HepG2 (cell line): Measurements from ENCODE around the gene CLRN2. TPM values are rescaled to one million over a fixed set of nuclear protein-coding genes. Genes with fewer than 3 reads are reported as not detected.

ENCODE experiments used
- ATAC-seq: fragments of 200-7000 bp; cut with Tn5 transposase; 3 replicates; pipeline ENCODE4 v1.9.1; 2020; ENCODE audit warnings: mild to moderate bottlenecking, moderate library complexity
- BruUV-seq: library from RNA; stranded (reverse); fragments of 400-500 nt; replicated peaks from 2 replicates; lab custom pipeline; 2021; lab: Mats Ljungman, UMichigan
- CTCF ChIA-PET: fragments of 300-600 bp; formaldehyde crosslinking; extraction: SDS; loops from one replicate; lab custom pipeline; 2021; ENCODE audit warnings: low total read pairs, inconsistent platforms, low intra/inter-chr PET ratio; lab: Yijun Ruan, JAX
- POLR2A ChIA-PET: fragments of 350-600 bp; sonication (Branson Sonifier 250); formaldehyde crosslinking; loops from one replicate; lab custom pipeline; 2020; ENCODE audit warnings: antibody characterized with exemption, inconsistent platforms; lab: Yijun Ruan, JAX
- DNase-seq: peaks from one replicate; pipeline ENCODE4 v3.0.0-alpha.2; 2015; ENCODE audit warnings: low spot score
- FAIRE-seq: peaks from 3 replicates; lab custom pipeline; 2011; peaks lifted over from hg19 to GRCh38; lab: Jason Lieb, UNC
- H2AFZ ChIP-seq: one replicate; pipeline ENCODE4 v1.6.1; 2011; ENCODE audit warnings: low read length, inconsistent platforms
- H3K27ac ChIP-seq: fragments of 300-600 bp; 3 replicates; pipeline ENCODE4 v1.8.0; 2011; ENCODE audit warnings: mixed run types, mild to moderate bottlenecking, mixed read lengths, low read length, inconsistent platforms; ENCODE audit not compliant: insufficient read depth; ENCODE audit errors: extremely low read length
- H3K27me3 ChIP-seq, 2 experiments: fragments of 200-600 bp in 1 of 2; 2 replicates in 1 of 2; 3 replicates in 1 of 2; pipeline versions ENCODE4 v1.6.0 to v1.8.0; 2011; ENCODE audit warnings: low read length in 2 of 2, mild to moderate bottlenecking in 2 of 2, moderate library complexity in 2 of 2, inconsistent platforms in 1 of 2; ENCODE audit not compliant: insufficient read depth in 2 of 2, control insufficient read depth in 1 of 2
- H3K36me3 ChIP-seq, 2 experiments: fragments of 200-600 bp in 1 of 2; replicated peaks in 1 of 2; 2 replicates in 1 of 2; 3 replicates in 1 of 2; pipeline versions ENCODE4 v1.5.1 to v1.8.0; 2011; ENCODE audit warnings: low read length in 2 of 2, inconsistent platforms in 1 of 2; ENCODE audit not compliant: insufficient read depth in 2 of 2, control insufficient read depth in 1 of 2
- H3K4me1 ChIP-seq: 2 replicates; pipeline ENCODE4 v1.5.1; 2012; ENCODE audit warnings: low read length, inconsistent platforms; ENCODE audit not compliant: insufficient read depth
- H3K4me2 ChIP-seq: 2 replicates; pipeline ENCODE4 v1.6.0; 2011; ENCODE audit warnings: low read depth, low read length, inconsistent platforms
- H3K4me3 ChIP-seq, 3 experiments: fragments of 200-600 bp in 1 of 3; sonication (generic), shearing (Covaris generic) in 1 of 3; replicated peaks in 1 of 3; 2 replicates each; pipeline ENCODE4 v1.5.1; 2011 to 2016; ENCODE audit warnings: low read length in 3 of 3, inconsistent platforms in 2 of 3, low read depth in 2 of 3, mild to moderate bottlenecking in 2 of 3, control low read depth in 1 of 3, mixed read lengths in 1 of 3; ENCODE audit not compliant: insufficient read depth in 1 of 3
- H3K79me2 ChIP-seq: one replicate; pipeline ENCODE4 v1.6.1; 2011; ENCODE audit warnings: low read length, inconsistent platforms; ENCODE audit not compliant: insufficient read depth
- H3K9ac ChIP-seq: 2 replicates; pipeline ENCODE4 v1.6.0; 2011; ENCODE audit warnings: mild to moderate bottlenecking, low read depth, low read length, inconsistent platforms; ENCODE audit not compliant: insufficient read depth
- H3K9me3 ChIP-seq: 2 replicates; pipeline ENCODE4 v1.5.1; 2012; ENCODE audit warnings: mild to moderate bottlenecking, low read length
- H4K20me1 ChIP-seq: 2 replicates; pipeline ENCODE4 v1.6.0; 2011; ENCODE audit warnings: inconsistent platforms, mild to moderate bottlenecking, low read length, moderate library complexity; ENCODE audit not compliant: insufficient read depth
- FOXK1 ChIP-seq: sonication (generic); formaldehyde crosslinking; IDR thresholded peaks from 2 replicates; pipeline ENCODE4 v1.4.0; 2020; ENCODE audit warnings: low read depth, missing genetic modification reagents, borderline replicate concordance
- MEIS1 ChIP-seq: sonication (generic); formaldehyde crosslinking; IDR thresholded peaks from 2 replicates; pipeline ENCODE4 v1.9.0; 2021; ENCODE audit warnings: mild to moderate bottlenecking, missing genetic modification reagents, moderate library complexity, borderline replicate concordance
- MXI1 ChIP-seq: IDR thresholded peaks from 3 replicates; pipeline ENCODE4 v1.6.1; 2012; ENCODE audit warnings: low read depth, low read length, inconsistent platforms, borderline replicate concordance
- NKX3-1 ChIP-seq: sonication (generic); formaldehyde crosslinking; IDR thresholded peaks from 2 replicates; pipeline ENCODE4 v1.5.0; 2020; ENCODE audit warnings: missing genetic modification reagents
- NR1H2 ChIP-seq: sonication (generic); formaldehyde crosslinking; IDR thresholded peaks from 2 replicates; pipeline ENCODE4 v1.8.1; 2022; ENCODE audit warnings: low read depth, missing genetic modification reagents, borderline replicate concordance
- NR3C1 ChIP-seq: sonication (generic); formaldehyde crosslinking; IDR thresholded peaks from 2 replicates; pipeline ENCODE4 v1.4.0; 2020; ENCODE audit warnings: missing genetic modification reagents
- PCBP1 ChIP-seq: fragments of 200-400 bp; formaldehyde crosslinking; IDR thresholded peaks from 2 replicates; pipeline ENCODE4 v1.6.1; 2017; ENCODE audit warnings: mild to moderate bottlenecking, low read depth, low read length, borderline replicate concordance
- SMAD3 ChIP-seq: sonication (generic); formaldehyde crosslinking; IDR thresholded peaks from 2 replicates; pipeline ENCODE4 v1.4.0; 2020; ENCODE audit warnings: missing genetic modification reagents
- SP1 ChIP-seq, 2 experiments: fragments of 450-650 bp in 1 of 2; sonication (generic) in 1 of 2; formaldehyde crosslinking in 1 of 2; IDR thresholded peaks; 2 replicates each; pipeline versions ENCODE4 v1.4.0 to v1.6.1; 2016 to 2020; ENCODE audit warnings: missing genetic modification reagents in 1 of 2
- TCF7 ChIP-seq: sonication (generic); IDR thresholded peaks from 2 replicates; pipeline ENCODE4 v1.6.1; 2016; ENCODE audit warnings: antibody characterized with exemption, low read depth
- ZNF274 ChIP-seq: sonication (generic); formaldehyde crosslinking; IDR thresholded peaks from 2 replicates; pipeline ENCODE4 v1.5.1; 2020; ENCODE audit warnings: mild to moderate bottlenecking, missing genetic modification reagents
- ZNF615 ChIP-seq: sonication (generic); formaldehyde crosslinking; IDR thresholded peaks from 2 replicates; pipeline ENCODE4 v1.5.0; 2020; ENCODE audit warnings: mild to moderate bottlenecking, missing genetic modification reagents, borderline replicate concordance
- ZNF839 ChIP-seq: sonication (generic); formaldehyde crosslinking; IDR thresholded peaks from 2 replicates; pipeline ENCODE4 v1.4.0; 2020; ENCODE audit warnings: missing genetic modification reagents, mild to moderate bottlenecking, borderline replicate concordance
- WGBS: methylation state at CpG from one replicate; pipeline ENCODE4 v1.1.6; 2017; ENCODE audit warnings: low lambda C conversion rate; 5-methylcytosine and 5-hydroxymethylcytosine counted together
- in situ Hi-C: cut with HindIII; loops from 2 replicates; pipeline ENCODE4 v1.10.0; 2017; ENCODE audit warnings: low pct_unique_long_range_greater_than_20kb; ENCODE audit not compliant: extremely low pct_ligation_motif_present
- intact Hi-C: fragments of 100-400 bp; cut with micrococcal nuclease; formaldehyde crosslinking; loops from one replicate; pipeline ENCODE4 v1.10.0; 2022; ENCODE audit not compliant: unreplicated experiment
- polyA plus RNA-seq, 8 experiments: library from polyadenylated mRNA; depleted of rRNA in 3 of 8; stranded (reverse) in 7 of 8; unstranded in 1 of 8; fragments of >200 nt; fragmentation: Illumina TruSeq in 4 of 8; extraction: Trizol in 4 of 8; gene quantifications; 2 replicates each; pipeline versions ENCODE4 v1.2.1 to v1.2.3, GENCODE V29; 2011 to 2016; ENCODE audit warnings: low read depth in 4 of 8, missing spikeins in 1 of 8, mixed read lengths in 1 of 8; ENCODE audit not compliant: insufficient read depth in 1 of 8
- total RNA-seq, 5 experiments: library from RNA; depleted of rRNA; stranded (reverse); fragments of >200 nt; fragmentation: Illumina TruSeq; extraction: Trizol; gene quantifications; 2 replicates each; pipeline ENCODE4 v1.2.3, GENCODE V29; 2016; ENCODE audit warnings: low read depth in 1 of 5
- TF ChIP-seq, protein P1 (sequence below): IDR thresholded peaks from 2 replicates; pipeline ENCODE4 v1.6.1; 2016
- TF ChIP-seq, protein P2 (sequence below): sonication (generic); formaldehyde crosslinking; IDR thresholded peaks from 2 replicates; pipeline ENCODE4 v1.4.0; 2020; ENCODE audit warnings: mild to moderate bottlenecking, missing genetic modification reagents, borderline replicate concordance
- TF ChIP-seq, protein P3 (sequence below): sonication (generic); formaldehyde crosslinking; IDR thresholded peaks from 2 replicates; pipeline ENCODE4 v1.5.1; 2020; ENCODE audit warnings: mild to moderate bottlenecking, missing genetic modification reagents, moderate library complexity

CLRN2 gene
- total and polyA plus RNA-seq, 2 of the 13 experiments (the other 11 are each of a cell fraction or from before 2014, with no cell fraction given), result not detected

DNA sequence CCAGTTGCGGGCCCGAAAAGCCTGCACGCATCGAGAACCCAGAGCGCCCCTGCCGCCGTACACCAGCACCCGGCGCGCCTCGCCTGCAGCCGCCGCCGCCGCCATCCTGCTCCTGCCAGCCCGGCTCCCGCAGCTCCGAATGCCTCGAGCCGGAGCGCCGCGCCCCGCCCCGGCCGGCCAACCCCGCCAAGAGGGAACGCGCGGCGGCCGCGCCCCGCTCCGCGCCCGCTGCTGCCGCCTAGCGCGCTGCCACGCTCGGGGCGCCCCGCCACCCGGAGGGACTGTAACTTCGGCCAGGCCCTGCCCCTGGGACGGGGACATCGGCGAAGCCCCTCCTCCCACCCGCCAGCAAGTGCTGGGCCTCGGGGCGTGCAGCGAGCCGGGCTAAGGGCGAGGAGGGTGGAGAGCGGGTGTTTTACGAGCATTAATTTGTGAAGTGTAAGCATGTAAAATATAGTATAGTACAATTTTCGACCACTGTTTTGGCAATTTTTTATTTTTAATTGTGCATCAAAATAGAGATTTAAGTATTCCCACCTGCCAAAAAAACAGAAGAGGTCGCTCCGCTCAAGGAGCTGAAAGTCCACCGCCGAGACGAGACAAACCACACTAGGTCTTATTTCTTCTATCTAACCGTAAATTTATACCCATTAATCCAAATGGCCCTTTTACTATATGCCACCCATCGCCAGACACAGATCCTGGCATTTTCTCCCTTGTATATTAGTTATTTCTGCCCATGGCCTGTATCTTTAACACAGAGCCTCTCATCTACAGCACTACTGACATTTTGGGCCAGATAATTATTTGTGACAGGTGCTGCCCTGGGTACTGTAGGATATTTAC, 2.8 kb upstream of the CLRN2 start, which contains the start of gene QDPR:
Gene QDPR, minus strand, starts transcription at position 141 of the 846 bp plus-strand sequence. Its CDS starts 36 bp downstream, at position 105.
- FAIRE-seq, result no peak
- H3K4me2 ChIP-seq, result peak within 1 kb of the TSS; percentile 85
- H3K36me3 ChIP-seq, result peaks cover 0 to 13% of the 10 kb centered on the region in 2 experiments; a peak in 4 of 5 replicates
- H3K27ac ChIP-seq, result peak within 1 kb of the TSS; percentile 73
- H3K27me3 ChIP-seq, result no peaks in the 10 kb centered on the region; a peak in 1 of 5 replicates
- ATAC-seq, result peak; percentile 91
- H2AFZ ChIP-seq, result no peak within 1 kb of the TSS
- intact Hi-C loops (loop anchor here (1.0 to 10.0 kb wide), 4 partner anchors 22 to 123 kb away; no protein-coding TSS in a partner anchor), in situ Hi-C loops (no loop called here)
- no TSS peak for BruUV-seq
- H4K20me1 ChIP-seq, result peaks cover 4% of the 10 kb centered on the region; the same call in 1 of the 2 replicates
- H3K4me3 ChIP-seq, result peak within 1 kb of the TSS; percentile 65 to 88 (median 84)
- peak within 1 kb of the TSS; percentile 82 for H3K9ac ChIP-seq
- DNase-seq, result peak; percentile 67
- H3K4me1 ChIP-seq, result peaks cover 71% of the 10 kb centered on the region
- 9% methylated on average over 11 of the region's 65 CpGs for WGBS
- no peaks in the 10 kb centered on the region for H3K9me3 ChIP-seq
- H3K79me2 ChIP-seq, result peaks cover 29% of the 10 kb centered on the region
- POLR2A ChIA-PET, result interaction anchor here (0.7 to 2.4 kb wide), 5 partner anchors 14 to 102 kb away, joined by 5 to 22 read pairs (median 5); partner anchors contain the start of gene MED28
- CTCF ChIA-PET, result interaction anchor here (1.5 kb wide), 1 partner anchor 125 kb away, joined by 4 read pairs; no protein-coding TSS in a partner anchor
- TF ChIP-seq NKX3-1 (CRISPR knock-in tag) (0 out of 2 replicates have a peak, but pooled peaks have one; percentile 11), SP1 (IDR thresholded peaks at IDR 0.05) (no peak), SP1 (CRISPR knock-in tag; IDR thresholded peaks at IDR 0.05) (no peak), NR3C1 (CRISPR knock-in tag) (no peak), ZNF274 (CRISPR knock-in tag) (peak; percentile 78; the same call in 1 of the 2 replicates), ZNF839 (CRISPR knock-in tag) (no peak), ZNF615 (no peak), MXI1 (peak; percentile 35; the same call in 1 of the 3 replicates), PCBP1 (no peak), TCF7 (no peak), SMAD3 (CRISPR knock-in tag) (no peak), FOXK1 (CRISPR knock-in tag) (0 out of 2 replicates have a peak, but pooled peaks have one; percentile 7), MEIS1 (CRISPR knock-in tag) (no peak), NR1H2 (CRISPR knock-in tag) (no peak)
- TF ChIP-seq, protein P1, sequence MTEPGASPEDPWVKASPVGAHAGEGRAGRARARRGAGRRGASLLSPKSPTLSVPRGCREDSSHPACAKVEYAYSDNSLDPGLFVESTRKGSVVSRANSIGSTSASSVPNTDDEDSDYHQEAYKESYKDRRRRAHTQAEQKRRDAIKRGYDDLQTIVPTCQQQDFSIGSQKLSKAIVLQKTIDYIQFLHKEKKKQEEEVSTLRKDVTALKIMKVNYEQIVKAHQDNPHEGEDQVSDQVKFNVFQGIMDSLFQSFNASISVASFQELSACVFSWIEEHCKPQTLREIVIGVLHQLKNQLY (CRISPR knock-in tag), result no peak
- TF ChIP-seq, protein P2, sequence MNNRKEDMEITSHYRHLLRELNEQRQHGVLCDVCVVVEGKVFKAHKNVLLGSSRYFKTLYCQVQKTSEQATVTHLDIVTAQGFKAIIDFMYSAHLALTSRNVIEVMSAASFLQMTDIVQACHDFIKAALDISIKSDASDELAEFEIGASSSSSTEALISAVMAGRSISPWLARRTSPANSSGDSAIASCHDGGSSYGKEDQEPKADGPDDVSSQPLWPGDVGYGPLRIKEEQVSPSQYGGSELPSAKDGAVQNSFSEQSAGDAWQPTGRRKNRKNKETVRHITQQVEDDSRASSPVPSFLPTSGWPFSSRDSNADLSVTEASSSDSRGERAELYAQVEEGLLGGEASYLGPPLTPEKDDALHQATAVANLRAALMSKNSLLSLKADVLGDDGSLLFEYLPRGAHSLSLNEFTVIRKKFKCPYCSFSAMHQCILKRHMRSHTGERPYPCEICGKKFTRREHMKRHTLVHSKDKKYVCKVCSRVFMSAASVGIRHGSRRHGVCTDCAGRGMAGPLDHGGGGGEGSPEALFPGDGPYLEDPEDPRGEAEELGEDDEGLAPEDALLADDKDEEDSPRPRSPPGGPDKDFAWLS (CRISPR knock-in tag), result no peak
- TF ChIP-seq, protein P3, sequence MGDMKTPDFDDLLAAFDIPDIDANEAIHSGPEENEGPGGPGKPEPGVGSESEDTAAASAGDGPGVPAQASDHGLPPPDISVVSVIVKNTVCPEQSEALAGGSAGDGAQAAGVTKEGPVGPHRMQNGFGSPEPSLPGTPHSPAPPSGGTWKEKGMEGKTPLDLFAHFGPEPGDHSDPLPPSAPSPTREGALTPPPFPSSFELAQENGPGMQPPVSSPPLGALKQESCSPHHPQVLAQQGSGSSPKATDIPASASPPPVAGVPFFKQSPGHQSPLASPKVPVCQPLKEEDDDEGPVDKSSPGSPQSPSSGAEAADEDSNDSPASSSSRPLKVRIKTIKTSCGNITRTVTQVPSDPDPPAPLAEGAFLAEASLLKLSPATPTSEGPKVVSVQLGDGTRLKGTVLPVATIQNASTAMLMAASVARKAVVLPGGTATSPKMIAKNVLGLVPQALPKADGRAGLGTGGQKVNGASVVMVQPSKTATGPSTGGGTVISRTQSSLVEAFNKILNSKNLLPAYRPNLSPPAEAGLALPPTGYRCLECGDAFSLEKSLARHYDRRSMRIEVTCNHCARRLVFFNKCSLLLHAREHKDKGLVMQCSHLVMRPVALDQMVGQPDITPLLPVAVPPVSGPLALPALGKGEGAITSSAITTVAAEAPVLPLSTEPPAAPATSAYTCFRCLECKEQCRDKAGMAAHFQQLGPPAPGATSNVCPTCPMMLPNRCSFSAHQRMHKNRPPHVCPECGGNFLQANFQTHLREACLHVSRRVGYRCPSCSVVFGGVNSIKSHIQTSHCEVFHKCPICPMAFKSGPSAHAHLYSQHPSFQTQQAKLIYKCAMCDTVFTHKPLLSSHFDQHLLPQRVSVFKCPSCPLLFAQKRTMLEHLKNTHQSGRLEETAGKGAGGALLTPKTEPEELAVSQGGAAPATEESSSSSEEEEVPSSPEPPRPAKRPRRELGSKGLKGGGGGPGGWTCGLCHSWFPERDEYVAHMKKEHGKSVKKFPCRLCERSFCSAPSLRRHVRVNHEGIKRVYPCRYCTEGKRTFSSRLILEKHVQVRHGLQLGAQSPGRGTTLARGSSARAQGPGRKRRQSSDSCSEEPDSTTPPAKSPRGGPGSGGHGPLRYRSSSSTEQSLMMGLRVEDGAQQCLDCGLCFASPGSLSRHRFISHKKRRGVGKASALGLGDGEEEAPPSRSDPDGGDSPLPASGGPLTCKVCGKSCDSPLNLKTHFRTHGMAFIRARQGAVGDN (CRISPR knock-in tag), result peak; percentile 78
